HG03097 (cell line): ENCODE measurements around the gene SPAG6.
A peak's percentile ranks its signal among the peaks of the same experiment; 100 is the strongest.
"Not testable (repeated sequence)": the region's sequence is repeated elsewhere in the genome, so short reads cannot be mapped to it uniquely, and the experiment has no call there.

Source experiments
- ATAC-seq: cut with Tn5 transposase; IDR thresholded peaks from one replicate; pipeline ENCODE4 v1.9.1; 2021; ENCODE audit not compliant: unreplicated experiment, low FRiP score

Gene SPAG6

DNA sequence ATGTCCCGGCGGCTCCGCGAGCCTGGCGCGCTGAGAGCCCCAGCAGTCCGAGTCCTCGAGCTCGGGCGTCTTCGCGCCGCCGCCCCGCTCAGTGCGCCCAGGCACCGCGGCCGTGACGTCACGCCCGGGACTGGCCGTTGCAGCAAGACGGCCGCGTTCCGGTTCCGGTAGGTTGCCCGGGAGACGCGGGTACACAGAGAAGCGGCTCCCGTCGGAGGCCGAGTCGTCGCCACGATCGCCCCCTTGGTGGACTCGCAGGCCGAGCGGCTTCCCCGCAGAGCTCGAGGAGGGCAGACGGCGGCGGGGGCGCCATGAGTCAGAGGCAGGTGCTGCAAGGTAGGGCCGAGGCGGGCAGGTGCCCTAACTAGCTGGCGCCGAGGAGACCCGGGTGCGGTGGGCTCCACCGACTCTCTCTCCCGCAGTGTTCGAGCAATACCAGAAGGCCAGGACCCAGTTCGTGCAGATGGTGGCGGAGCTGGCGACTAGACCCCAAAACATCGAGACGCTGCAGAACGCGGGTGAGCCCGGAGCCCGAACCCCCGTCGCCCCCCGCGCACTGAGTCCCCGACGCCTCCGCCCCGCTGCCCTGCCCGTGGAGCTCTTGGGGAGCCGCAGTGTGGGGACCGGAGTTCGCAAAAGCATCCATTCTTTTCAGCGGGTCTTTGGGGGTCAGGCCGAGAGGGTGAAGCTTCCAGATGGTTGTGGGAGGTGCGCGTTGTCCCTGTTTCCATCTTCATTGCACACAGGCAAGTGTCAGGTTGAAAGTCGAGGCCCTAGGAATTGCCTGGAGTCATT is at the start of gene SPAG6:
SPAG6 (plus strand) TSS at position 196 of the 795 bp plus-strand sequence; CDS start at position 312, 116 bp downstream.
- no peak for ATAC-seq

- ATAC-seq = no peak
These were observed 44.1 kb upstream of the SPAG6 start for GRCh38 chr10:22301193-22301592.

DNA sequence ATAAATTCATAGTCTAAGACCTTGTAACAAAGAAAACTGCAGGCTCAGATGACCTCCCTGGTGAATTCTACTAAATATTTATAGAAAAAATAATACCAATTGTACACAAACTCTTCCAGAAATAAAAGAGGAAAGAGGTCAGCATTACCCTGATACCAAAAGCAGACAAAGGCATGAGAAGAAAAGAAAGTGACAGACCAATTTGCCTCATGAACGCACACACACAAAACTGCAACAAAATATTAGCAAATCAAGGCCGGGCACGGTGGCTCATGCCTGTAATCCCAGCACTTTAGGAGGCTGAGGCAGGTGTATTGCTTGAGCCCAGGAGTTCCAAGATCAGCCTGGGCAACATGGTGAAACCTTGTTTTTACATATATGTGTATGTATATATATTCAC is 41.8 kb upstream of the SPAG6 start:
- ATAC-seq = no peak

- ATAC-seq = no peak
These were observed 39.6 kb upstream of the SPAG6 start for GRCh38 chr10:22305721-22306120.

DNA sequence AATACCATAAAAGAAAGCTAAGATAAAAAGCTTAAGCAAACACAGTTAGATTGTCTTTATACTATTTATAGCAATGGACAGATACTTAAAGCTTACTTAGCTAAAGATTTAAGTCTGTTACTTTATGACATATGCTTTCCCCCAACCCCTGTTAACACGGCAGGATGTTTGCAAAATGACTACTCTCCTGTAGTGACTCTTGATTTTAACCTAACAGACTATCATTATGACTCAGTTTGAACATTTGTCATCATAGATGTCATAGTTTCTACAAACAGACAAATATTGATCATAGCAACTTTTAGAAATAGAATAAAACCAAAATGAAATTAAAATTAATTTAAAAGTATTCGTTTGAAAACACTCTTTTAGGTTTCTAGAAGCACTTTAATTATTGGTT is 36.9 kb upstream of the SPAG6 start:
- ATAC-seq = peak; percentile 83

DNA sequence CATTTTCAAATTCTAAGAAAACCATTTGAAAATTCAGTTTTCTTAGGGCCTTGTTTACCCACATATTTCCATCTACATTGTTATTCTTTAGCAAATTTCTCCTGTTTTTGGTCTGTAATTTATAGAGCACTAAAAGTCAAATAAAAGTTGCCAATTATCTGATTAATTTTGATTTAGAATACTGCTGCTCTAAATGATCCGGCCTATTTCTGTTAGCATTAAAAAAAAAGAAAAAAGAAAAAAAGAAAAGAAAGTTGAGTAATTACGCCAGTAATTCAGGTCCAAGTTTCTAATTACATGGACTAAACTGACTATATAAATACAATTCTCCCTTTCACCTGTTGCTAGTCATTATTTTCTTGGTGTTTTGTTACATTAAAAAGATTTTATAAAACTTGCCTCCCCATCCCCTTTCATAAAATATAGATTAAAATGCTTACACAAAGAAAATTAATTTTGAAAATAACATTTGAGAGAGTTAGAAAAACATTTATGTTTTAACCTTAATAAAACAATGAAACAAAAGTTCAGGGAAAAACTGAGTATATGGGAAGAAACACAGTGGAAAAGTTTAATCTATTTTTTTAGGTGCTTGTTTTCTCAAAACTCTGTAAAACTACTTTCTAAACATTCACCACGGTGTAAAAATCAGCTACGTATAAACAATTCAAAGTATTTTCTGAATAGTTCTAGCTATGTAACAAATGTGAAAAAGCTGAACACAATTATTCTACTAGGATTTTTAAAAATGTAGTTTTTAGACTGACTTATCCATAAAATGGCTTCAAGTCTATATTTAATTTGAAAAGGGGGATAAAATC is 35.9 kb upstream of the SPAG6 start:
- ATAC-seq = no peak

- ATAC-seq = not testable (repeated sequence)
These were observed 35.3 kb upstream of the SPAG6 start for GRCh38 chr10:22310012-22310411.

DNA sequence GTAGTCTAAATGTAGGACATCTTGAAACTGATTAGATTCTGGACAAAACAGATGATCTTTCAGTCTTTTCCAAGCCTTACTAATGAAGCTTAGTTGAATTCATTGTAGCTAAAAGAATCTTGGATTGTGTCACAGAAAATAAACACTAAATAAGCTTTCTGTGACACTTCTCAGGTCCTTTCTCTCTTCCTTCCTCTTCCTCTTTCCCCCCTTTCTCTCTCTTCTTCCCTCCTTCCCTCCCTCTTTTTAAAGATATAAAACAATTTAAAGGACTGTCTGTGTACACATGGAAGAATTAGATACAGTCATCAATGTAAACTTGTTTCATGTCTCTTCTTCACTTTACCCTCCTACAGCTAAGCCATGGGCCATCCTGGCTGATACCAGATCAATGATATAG is 34.4 kb upstream of the SPAG6 start:
- ATAC-seq = no peak

DNA sequence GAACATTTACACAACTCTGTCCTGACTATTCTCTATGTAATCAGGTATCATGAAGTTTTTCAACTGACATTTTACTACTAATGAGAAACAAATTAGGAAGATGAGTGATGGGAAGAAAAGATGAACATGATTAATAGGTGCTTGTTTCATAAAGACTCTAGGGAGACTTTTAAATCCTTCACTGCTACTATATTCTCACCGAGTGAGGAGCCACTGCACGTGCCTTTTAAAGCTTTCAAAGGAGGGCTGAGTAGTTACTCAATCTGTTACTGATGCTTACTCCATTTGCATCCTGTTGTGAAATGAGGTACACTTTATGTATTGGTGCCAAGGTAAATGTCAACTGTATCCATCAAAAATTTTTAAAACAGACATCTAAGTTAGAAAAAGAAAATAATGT is 30.4 kb upstream of the SPAG6 start:
- ATAC-seq = no peak

DNA sequence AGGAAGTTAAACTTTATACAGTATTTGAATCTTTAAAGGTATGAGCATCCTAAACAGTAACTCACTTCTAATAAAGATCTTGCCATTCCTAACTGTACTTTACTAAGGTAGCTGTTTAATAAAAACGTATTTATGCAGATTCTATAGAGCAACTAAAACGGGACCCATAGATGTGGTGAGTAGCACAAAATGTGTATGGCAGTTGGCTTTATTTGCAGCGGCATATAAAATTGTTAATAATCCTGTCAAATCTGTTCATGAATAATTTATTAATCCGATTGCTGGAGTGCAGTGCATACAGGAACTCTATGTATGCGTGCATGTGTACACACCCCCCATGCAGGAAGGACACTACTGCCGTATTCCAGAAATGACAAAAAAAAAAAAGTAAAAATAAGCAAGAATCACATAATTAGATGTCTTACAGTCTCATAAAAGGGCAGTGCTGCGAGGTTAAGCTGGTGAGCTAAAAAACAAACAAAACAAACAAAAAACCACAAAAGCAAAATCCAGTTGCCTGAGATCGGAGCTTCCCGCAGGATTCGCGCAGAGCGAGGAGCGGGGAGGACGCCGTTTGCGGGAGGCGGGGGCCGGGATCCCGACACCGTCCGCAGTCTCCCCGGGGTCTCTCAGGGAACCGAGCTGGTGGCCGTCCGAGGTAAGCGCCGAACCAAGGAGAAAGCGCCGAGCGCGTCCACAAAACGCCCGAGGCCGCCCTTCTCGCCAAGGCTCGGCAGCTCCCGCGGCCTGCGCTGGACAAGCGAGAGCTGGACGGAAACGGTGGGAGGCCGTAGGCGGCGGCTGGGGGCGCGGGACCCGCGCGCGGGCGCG is 29.6 kb upstream of the SPAG6 start:
- ATAC-seq = peak; percentile 20

GRCh38 chr10:22316286-22317075 is 28.8 kb upstream of the SPAG6 start, which contains the start of gene COMMD3:
Gene COMMD3 (plus strand): TSS chr10:22316388. CDS start chr10:22316418, 30 bp downstream.
- ATAC-seq = peak; percentile 66

GRCh38 chr10:22317076-22317370 is 28.3 kb upstream of the SPAG6 start:
- ATAC-seq = peak; percentile 17

DNA sequence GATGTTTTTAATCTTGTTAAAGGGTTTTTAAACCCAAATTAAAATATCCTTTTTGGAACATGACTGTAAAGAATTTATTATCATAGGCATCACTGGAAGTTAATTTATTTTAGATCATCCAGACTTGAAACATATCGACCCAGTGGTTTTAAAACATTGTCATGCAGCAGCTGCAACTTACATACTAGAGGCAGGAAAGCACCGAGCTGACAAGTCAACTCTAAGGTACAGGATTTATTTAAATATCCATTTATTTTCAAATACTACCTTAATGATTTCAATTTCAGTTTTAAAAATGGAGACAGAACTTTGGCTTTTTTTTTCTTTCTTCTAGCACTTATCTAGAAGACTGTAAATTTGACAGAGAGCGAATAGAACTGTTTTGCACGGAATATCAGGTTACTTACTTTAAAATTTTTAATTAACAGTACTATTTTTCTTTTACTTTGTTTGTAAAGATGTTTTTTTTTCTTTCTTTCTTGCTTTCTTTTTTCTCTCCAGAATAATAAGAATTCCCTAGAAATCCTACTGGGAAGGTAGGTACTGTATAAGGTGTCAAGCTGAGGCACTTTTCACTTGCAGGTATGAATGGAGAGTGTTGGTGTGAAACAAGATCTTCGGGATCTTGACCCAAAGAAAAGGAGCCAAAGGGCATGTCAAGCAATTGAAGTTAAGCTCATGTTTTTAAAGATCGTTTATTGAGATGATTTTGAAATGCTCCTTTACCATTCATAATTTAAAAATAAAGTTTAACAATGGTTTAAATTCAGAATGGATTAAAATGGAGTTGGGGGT is 27.3 kb upstream of the SPAG6 start:
- no peak for ATAC-seq

- ATAC-seq = no peak
These were observed 26.5 kb upstream of the SPAG6 start for GRCh38 chr10:22318772-22319171.

- ATAC-seq = no peak
These were observed 25.7 kb upstream of the SPAG6 start for GRCh38 chr10:22319547-22319979.

DNA sequence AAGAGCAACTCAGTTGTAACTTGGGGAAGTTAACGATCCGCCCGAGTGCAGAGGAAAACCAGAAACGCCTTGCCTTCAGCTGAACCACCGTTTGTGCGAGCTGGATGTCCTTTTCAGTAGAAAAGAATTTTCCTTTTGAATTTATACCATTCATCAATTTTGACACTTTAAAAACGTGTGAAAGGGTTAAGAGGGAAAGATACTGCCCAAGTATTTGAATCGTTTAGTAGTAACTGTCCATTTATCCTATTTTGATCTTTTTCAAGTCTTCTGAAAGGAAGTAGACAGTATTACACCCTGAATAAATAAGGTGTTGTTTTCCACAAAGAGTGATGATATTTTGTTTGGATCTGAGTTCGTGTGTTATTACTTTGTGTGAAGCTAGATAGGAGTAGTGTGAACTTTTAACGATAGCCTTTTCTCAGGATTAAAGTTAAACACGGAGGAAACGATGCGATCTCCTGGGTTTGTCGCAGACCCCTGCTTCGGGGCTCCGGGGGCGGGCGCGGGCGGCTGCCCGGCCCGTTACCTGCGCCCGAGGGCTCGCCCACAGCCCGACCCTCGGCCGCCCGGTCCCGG is 25.2 kb upstream of the SPAG6 start:
- ATAC-seq = no peak

DNA sequence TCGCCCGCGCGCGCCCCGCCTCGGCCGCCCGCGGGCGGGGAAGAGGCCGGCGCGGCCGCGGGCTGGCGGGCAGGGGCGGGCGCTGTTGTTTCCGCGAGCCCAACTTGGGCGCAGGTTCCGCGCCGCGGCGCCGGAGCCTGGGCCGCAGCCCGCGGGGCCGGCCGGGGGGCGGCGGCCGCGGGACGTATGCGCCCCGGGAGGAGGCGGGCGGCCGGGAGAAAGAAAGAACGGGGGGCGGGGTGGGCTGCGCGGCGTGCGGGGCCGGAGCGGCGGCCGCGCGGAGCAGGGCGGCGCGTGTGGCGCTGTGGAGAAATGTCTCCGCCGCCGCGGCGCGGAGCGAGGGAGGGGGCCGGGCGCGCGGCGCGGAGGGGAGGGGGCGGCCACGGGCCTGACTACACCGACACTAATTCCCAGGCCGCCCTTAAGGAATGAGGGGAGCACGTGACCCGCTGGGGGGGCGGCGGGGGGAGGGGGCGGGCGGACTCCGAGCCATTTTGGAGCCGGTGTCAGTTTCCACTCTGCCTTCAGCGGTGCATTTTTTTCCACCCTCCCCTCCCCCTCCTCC is 24.6 kb upstream of the SPAG6 start, which contains the start of gene BMI1:
BMI1 (plus strand) TSS at position 509 of the 565 bp plus-strand sequence. CDS start 5,351 bp downstream, outside the sequence.
- no peak for ATAC-seq

- no peak for ATAC-seq
These were observed 24.0 kb upstream of the SPAG6 start for GRCh38 chr10:22321156-22321923.
